CD14-positive monocyte (primary cell): ENCODE data around the gene VEPH1. TPM values are rescaled to one million over a fixed set of nuclear protein-coding genes. Genes with fewer than 3 reads are reported as not detected.

Experiments used
- DNase-seq, 3 donors: peaks; one replicate each; pipeline ENCODE4 v3.0.0-alpha.2; 2011 to 2022
- H2AFZ ChIP-seq: 2 replicates; pipeline ENCODE4 v1.6.0; 2012; ENCODE audit warnings: mild to moderate bottlenecking, low read depth, low read length, inconsistent platforms; ENCODE audit not compliant: insufficient read depth, poor library complexity, severe bottlenecking
- H3K27ac ChIP-seq, 2 donors: 1 replicate in 1 of 2; 2 replicates in 1 of 2; pipeline ENCODE4 v1.5.1; 2012 to 2013; ENCODE audit warnings: low read length in 2 of 2, control low read depth in 1 of 2, inconsistent platforms in 1 of 2, low read depth in 1 of 2, mild to moderate bottlenecking in 1 of 2
- H3K27me3 ChIP-seq, 2 donors: one replicate each; pipeline versions ENCODE4 v1.6.0 to v1.6.1; 2011 to 2013; ENCODE audit warnings: low read length in 2 of 2; ENCODE audit not compliant: control insufficient read depth in 2 of 2, insufficient read depth in 2 of 2
- H3K36me3 ChIP-seq, 2 donors: replicated peaks in 1 of 2; 1 replicate in 1 of 2; 2 replicates in 1 of 2; pipeline versions ENCODE4 v1.5.1 to v1.6.1; 2012 to 2013; ENCODE audit warnings: low read length in 2 of 2, control low read depth in 1 of 2, inconsistent platforms in 1 of 2, mild to moderate bottlenecking in 1 of 2; ENCODE audit not compliant: insufficient read depth in 2 of 2, control insufficient read depth in 1 of 2
- H3K4me1 ChIP-seq, 2 donors: 1 replicate in 1 of 2; 2 replicates in 1 of 2; pipeline versions ENCODE4 v1.5.1 to v1.6.1; 2012 to 2013; ENCODE audit warnings: low read length in 2 of 2, control low read depth in 1 of 2, inconsistent platforms in 1 of 2, mild to moderate bottlenecking in 1 of 2, moderate library complexity in 1 of 2; ENCODE audit not compliant: insufficient read depth in 2 of 2, control insufficient read depth in 1 of 2
- H3K4me2 ChIP-seq: replicated peaks from 2 replicates; pipeline ENCODE3; 2012; ENCODE audit warnings: low read length, moderate library complexity, mild to moderate bottlenecking; ENCODE audit not compliant: poor library complexity, severe bottlenecking; ENCODE audit errors: extremely low read depth
- H3K4me3 ChIP-seq, 3 experiments: fragments of 200-600 bp in 1 of 3; sonication (generic) in 1 of 3; replicated peaks in 1 of 3; 1 replicate in 2 of 3; 2 replicates in 1 of 3; pipeline ENCODE4 v1.5.1; 2011 to 2013; ENCODE audit warnings: low read length in 3 of 3, mild to moderate bottlenecking in 3 of 3, control low read depth in 2 of 3, low read depth in 2 of 3, inconsistent platforms in 1 of 3, moderate library complexity in 1 of 3
- H3K79me2 ChIP-seq: 2 replicates; pipeline ENCODE4 v1.6.0; 2012; ENCODE audit warnings: mild to moderate bottlenecking, control low read depth, inconsistent platforms, low read length, moderate library complexity; ENCODE audit not compliant: insufficient read depth
- H3K9ac ChIP-seq: 2 replicates; pipeline ENCODE4 v1.6.0; 2017; ENCODE audit warnings: low read length, mild to moderate bottlenecking; ENCODE audit not compliant: insufficient read depth, poor library complexity, severe bottlenecking
- H3K9me3 ChIP-seq, 2 donors: replicated peaks in 1 of 2; 1 replicate in 1 of 2; 2 replicates in 1 of 2; pipeline versions ENCODE4 v1.5.1 to v1.6.1; 2012 to 2013; ENCODE audit warnings: low read length in 2 of 2, control low read depth in 1 of 2; ENCODE audit not compliant: control insufficient read depth in 1 of 2, insufficient read depth in 1 of 2
- H4K20me1 ChIP-seq: 2 replicates; pipeline ENCODE4 v1.6.0; 2012; ENCODE audit warnings: mild to moderate bottlenecking, low read length, control low read depth, moderate library complexity; ENCODE audit not compliant: insufficient read depth
- H3K27ac Mint-ChIP-seq, 7 donors: one replicate each; pipeline ENCODE4 v1.8.0; 2020; ENCODE audit warnings: mild to moderate bottlenecking in 7 of 7, mixed read lengths in 7 of 7, moderate library complexity in 6 of 7, inconsistent platforms in 2 of 7
- H3K27me3 Mint-ChIP-seq, 3 donors: one replicate each; pipeline ENCODE4 v1.8.0; 2021 to 2022; ENCODE audit warnings: low read depth in 3 of 3, mild to moderate bottlenecking in 3 of 3, mixed read lengths in 3 of 3, moderate library complexity in 3 of 3, inconsistent platforms in 1 of 3
- H3K36me3 Mint-ChIP-seq, 2 donors: one replicate each; pipeline ENCODE4 v1.8.0; 2020; ENCODE audit warnings: mixed read lengths in 2 of 2, inconsistent platforms in 1 of 2, mild to moderate bottlenecking in 1 of 2
- H3K4me1 Mint-ChIP-seq: one replicate; pipeline ENCODE4 v1.8.0; 2020; ENCODE audit warnings: mild to moderate bottlenecking, mixed read lengths
- H3K4me3 Mint-ChIP-seq, 2 donors: one replicate each; pipeline ENCODE4 v1.8.0; 2020; ENCODE audit warnings: mild to moderate bottlenecking in 2 of 2, mixed read lengths in 2 of 2, moderate library complexity in 1 of 2
- H3K9me3 Mint-ChIP-seq, 7 donors: one replicate each; pipeline ENCODE4 v1.8.0; 2020 to 2022; ENCODE audit warnings: mixed read lengths in 7 of 7, mild to moderate bottlenecking in 6 of 7, moderate library complexity in 6 of 7, inconsistent platforms in 2 of 7
- CTCF ChIP-seq: fragments of 200-600 bp; IDR thresholded peaks from one replicate; pipeline ENCODE4 v1.8.0; 2022; ENCODE audit warnings: antibody characterized with exemption, mild to moderate bottlenecking
- WGBS: methylation state at CpG from one replicate; pipeline ENCODE4 v1.1.5; 2013; ENCODE audit warnings: missing lambda C conversion rate; ENCODE audit not compliant: insufficient coverage; 5-methylcytosine and 5-hydroxymethylcytosine counted together
- intact Hi-C, 2 donors: fragments of 100-400 bp; cut with micrococcal nuclease; formaldehyde crosslinking; loops; one replicate each; pipeline versions ENCODE4 v1.15.0 to v1.15.1; 2023
- polyA plus RNA-seq, 3 donors: library from polyadenylated mRNA; depleted of rRNA in 1 of 3; unstranded in 2 of 3; stranded (reverse) in 1 of 3; fragments of 300-500 nt in 2 of 3; fragments of >200 nt in 1 of 3; fragmentation: Illumina TruSeq in 2 of 3; gene quantifications; 1 replicate in 2 of 3; 2 replicates in 1 of 3; pipeline ENCODE4 v1.2.3, GENCODE V29; 2012 to 2021

VEPH1 gene
- polyA plus RNA-seq, 3 donors: 0.44 TPM; not detected in 2

- no peak overlapping the region for H3K4me2 ChIP-seq
- H2AFZ ChIP-seq: no peak overlapping the region
- H3K4me1 Mint-ChIP-seq: no peaks in the 10 kb centered on the region
- H3K4me3 ChIP-seq: no peak overlapping the region
- no peaks in the 10 kb centered on the region for H3K36me3 Mint-ChIP-seq
- no CpG with 5 or more reads among the region's 2 CpGs for WGBS
- H3K36me3 ChIP-seq: no peaks in the 10 kb centered on the region
- H3K27ac Mint-ChIP-seq: no peak overlapping the region
- H3K79me2 ChIP-seq: no peaks in the 10 kb centered on the region
- H3K27me3 ChIP-seq: no peaks in the 10 kb centered on the region
- peaks cover 0 to 2% (median 1%) of the 10 kb centered on the region in 3 donors for H3K27me3 Mint-ChIP-seq
- no peak overlapping the region for H3K27ac ChIP-seq
- no peak for DNase-seq
- no peaks in the 10 kb centered on the region for H4K20me1 ChIP-seq
- H3K4me1 ChIP-seq: no peaks in the 10 kb centered on the region
- no peak overlapping the region for H3K9ac ChIP-seq
- intact Hi-C loops: no loop called here
- no peaks in the 10 kb centered on the region for H3K9me3 ChIP-seq
- TF ChIP-seq CTCF: no peak
- no peak overlapping the region for H3K4me3 Mint-ChIP-seq
- H3K9me3 Mint-ChIP-seq: peaks cover 0 to 3% (median 0%) of the 10 kb centered on the region in 7 donors
Observed at GRCh38 chr3:157268026-157268425, 235.2 kb downstream of the VEPH1 start.

- Histone ChIP-seq H4K20me1 (no peaks in the 10 kb centered on the region), H3K27me3 (no peaks in the 10 kb centered on the region), H3K36me3 (no peaks in the 10 kb centered on the region), H3K79me2 (no peaks in the 10 kb centered on the region), H3K9ac (no peak overlapping the region), H3K4me2 (no peak overlapping the region), H3K27ac (no peak overlapping the region), H3K4me1 (no peaks in the 10 kb centered on the region), H2AFZ (no peak overlapping the region), H3K4me3 (no peak overlapping the region), H3K9me3 (no peaks in the 10 kb centered on the region)
- Mint-ChIP-seq H3K9me3 (peaks cover 0 to 3% (median 0%) of the 10 kb centered on the region in 7 donors), H3K27ac (no peak overlapping the region), H3K4me1 (no peaks in the 10 kb centered on the region), H3K4me3 (no peak overlapping the region), H3K36me3 (no peaks in the 10 kb centered on the region), H3K27me3 (peaks cover 0 to 1% (median 0%) of the 10 kb centered on the region in 3 donors)
- TF ChIP-seq CTCF: no peak
- WGBS: 89% methylated on average over 1 of the region's 1 CpG
- intact Hi-C loops: no loop called here
- no peak for DNase-seq
Observed at GRCh38 chr3:157265931-157266330, 237.3 kb downstream of the VEPH1 start.
